ENCODE measurements around the gene FGFR3.

Gene FGFR3

DNA sequence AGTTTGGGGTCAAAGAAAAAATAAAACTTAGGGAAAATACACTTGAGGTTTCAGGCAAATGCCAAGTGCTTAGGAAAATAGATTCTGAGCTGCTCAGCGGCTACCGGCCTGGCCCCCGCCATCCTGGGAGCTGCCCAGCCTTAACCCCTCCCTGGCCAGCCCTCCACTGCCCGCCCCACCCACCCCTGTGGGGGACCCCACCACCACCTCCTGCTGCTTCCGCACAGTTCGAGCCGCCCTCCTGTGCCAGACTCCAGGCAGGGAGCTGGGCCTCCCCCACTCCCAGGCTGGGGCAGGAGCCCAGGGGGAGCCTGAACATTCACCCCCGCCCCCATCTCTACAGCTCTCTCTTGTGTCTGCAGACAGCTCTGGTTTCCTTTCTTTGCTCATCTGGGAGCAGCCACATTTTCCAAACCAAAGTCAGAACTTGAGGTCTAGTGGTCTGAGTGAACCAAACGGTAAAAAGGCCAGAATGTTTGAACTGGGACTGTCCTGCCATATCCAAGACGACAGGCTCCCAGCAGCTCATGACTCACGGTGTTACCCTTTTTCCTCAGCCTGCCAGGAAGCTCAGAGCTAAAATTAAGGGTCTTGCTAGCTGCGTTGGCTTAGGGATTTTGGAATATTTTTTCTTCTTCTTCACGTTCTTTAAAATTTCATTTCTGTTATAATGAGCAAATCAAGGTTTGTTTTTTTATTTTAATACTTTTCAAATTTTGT is 4.7 kb upstream of the FGFR3 start:
- no peak for DNase-seq

DNA sequence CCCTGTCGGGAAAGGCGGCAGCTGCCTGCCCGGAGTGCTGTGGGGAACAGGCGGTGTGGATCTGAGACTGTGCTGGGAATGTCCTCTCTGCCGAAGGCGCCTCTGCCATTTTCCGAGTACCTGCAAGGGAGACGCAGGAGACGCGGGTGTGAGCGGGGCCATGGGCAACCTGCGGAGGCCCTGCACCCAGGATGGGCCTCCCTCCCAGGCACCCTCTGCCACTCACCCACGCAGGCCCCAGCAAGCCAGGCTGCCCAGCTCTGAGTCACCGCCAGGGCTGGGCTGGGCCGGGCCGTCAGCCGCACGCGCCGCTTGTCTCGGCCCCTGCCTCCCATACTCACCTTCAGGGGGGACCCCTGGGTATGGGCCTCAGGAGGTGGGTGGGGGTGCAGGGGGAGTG is 3.5 kb upstream of the FGFR3 start:
- DNase-seq = no peak

- DNase-seq = no peak
Observed at GRCh38 chr4:1790005-1790404, 3.1 kb upstream of the FGFR3 start.

DNA sequence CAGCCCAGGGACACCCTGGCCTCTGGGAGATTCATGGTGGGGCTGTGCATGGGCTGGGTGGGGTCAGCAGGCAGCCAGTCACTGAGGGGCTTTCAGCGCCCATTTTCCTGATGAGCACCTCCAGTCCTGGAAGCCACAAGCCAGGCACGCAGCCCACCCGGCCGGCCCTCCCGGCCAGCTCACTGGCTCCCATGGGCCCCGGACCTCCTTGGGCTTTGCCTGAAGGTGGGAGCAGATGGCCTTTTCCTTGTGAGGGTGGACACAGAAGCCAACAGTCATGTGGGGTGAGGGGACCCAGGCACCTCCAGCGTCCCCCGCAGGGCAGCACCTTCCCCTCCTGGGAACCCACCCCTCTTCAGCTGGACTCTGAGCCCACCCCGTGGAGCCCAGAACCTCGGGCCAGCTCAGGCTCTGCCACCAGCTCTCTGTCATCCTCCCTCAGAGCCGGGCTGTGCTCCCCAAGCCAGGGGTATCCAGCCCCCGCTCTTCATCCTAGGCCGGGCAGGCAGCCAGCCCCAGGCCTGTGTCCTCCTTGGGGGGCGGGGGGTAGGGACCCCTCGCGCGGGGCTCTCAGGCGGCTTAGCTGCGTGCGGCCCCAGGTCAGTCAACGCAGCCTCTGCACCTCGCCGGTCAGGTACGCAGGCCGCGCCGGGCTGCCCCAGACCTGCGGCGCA is 798 bp upstream of the FGFR3 start:
- no peak for DNase-seq

DNA sequence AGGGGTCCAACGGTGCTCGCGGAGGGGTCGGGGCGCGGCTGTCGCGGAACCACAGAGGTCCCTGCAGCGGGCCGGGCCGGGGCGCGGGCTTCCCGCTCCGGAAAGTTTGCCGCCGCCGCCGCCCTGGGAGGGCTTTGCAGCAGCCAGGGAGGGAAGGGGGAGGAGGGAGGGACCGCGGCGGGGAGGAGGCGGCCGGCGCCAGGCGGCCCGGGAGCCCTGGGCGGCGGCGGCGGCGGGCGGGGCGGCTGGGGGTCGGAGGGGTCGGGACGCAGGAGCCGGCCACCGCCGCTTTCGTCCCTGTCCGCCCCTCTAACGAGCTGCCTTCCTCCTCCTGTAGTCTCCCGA is 375 bp downstream of the FGFR3 start:
- DNase-seq = no peak

DNA sequence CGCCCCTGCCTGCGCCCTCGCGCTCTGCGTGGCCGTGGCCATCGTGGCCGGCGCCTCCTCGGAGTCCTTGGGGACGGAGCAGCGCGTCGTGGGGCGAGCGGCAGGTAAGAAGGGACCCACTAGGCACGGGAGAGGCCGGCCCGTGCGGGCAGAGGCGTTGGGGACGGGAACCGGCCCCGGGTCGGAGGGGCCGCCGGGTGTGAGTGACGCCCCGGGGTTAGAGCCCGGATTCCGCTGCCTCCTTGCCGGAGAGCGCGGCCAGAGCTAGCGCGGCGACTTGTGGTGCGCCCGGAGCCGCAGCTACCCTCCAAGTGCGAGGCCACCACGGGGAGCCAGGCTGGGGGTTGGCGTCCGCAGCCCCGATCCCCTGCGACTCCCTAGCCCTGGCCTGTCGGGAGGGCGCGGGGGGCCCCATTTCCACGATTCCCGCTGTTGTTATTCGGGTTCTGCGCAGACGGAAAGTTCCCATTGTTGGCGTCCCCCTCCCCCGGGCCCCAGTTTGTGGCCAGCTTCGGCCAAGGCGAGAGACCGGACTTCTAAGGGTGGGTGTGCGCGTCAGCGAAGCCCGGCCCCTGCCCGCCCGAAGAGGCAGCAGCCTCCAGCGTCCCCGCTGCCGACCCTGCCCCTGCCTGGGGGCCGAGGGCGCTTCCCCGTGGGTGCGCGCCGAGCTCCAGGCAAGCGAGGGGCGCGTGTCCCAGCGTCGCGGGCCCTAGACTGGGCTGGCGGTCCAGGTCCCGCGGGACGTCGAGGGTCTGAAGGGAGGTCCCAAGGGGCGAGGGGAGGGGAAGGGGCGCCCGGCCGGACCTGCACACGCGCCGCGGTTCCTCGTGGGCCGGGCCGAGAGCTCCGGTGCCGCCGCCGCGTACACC is 1.1 kb downstream of the FGFR3 start:
- no peak for DNase-seq

DNA sequence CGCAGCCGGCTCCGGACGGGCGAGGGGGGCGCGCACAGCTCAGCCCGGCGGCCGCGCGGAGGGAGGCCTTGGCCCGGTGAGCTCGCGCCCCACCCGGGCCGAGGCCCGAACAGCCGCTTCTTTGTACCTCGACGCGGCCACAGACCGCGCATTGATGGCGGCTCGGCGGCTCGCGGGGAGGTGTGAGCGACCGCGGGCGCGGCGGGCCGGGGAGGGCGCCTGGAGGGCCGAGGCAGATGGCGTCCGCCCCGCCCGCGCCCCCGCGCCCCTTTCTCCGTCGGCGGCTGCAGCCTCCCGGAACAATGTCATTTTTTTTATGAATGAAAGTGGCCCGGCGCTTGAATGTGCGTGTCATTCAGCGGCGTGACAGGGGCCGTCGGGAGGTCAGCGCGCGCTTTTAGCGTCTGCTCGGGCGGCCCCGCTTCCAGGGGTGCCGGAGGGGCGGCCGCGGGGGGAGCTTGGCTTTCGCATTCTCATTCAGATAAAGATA is 1.8 kb downstream of the FGFR3 start:
- DNase-seq = no peak

DNA sequence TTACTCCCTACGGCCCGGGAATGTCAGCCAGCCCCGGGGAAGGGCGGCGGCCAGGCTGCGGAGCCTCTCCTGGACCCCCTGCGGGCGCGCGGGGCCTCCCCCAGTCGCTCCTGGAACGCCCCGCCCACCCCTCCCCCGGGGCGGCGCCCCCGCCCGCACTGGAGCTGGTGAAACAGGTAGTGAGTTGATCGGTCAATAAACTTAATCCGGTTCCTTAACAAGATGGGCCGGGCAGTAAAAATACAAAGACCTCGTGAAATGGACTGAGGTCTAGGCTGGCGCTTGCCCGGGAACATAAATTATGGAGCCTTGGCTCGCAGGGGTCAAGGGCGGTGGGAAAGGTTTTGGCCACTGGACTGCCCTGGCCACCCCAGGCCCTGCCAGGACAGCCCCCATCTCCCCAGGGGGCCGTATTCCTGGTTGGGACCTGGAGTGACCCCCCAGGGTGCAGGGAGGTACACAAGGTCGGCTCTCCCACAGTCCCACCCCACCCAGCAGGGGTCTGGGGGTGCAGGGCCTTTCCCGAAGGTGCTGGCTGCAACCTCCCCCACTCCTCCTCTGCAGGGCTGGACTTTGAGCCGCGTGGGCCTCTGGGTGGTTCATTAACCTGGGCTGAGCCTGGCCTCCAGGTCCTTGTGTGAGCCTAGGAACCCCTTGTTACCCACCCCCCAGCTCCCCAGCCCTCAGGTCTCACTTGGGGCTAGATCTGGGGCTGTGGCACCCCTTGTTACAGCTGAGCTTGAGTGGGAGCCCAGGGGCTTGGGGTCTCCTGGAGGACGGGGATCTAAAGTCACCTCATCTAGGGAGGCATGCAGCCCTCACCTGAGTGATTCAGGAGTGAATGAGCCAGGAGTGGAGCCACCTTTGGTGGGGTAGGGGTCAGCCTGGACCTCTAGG is 2.5 kb downstream of the FGFR3 start:
- no peak for DNase-seq

- DNase-seq = no peak
Observed at GRCh38 chr4:1796486-1797204, 3.6 kb downstream of the FGFR3 start.

DNA sequence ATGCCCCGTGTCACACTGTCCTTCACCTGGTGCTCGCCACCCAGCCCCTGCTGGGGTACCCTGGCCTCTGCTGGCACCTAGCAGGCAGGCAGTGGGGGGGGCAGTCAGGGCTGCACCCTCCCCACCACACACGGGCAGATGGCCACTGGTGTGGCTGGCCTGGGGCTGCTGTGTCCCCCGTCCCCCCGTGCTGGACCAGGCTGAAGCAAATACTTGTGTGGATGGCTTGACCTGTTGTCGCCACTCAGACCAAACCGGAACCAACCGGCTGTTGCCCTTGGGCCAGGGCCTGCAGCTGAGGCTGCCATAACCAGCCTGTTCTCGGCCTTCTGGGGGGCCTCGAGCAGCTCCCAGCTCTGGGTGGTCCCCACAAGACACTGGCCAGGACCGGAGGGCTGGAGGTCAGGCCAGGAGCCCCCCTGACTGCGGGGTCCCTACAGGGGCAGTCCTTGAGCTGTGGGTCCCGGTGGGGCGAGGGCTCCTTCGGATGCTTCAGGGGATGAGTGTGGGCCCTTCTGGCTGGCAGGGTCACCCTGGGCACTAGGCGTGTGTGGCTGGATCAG is 4.3 kb downstream of the FGFR3 start:
- DNase-seq = no peak

GRCh38 chr4:1797861-1798579 is 4.9 kb downstream of the FGFR3 start:
- no peak for DNase-seq

DNA sequence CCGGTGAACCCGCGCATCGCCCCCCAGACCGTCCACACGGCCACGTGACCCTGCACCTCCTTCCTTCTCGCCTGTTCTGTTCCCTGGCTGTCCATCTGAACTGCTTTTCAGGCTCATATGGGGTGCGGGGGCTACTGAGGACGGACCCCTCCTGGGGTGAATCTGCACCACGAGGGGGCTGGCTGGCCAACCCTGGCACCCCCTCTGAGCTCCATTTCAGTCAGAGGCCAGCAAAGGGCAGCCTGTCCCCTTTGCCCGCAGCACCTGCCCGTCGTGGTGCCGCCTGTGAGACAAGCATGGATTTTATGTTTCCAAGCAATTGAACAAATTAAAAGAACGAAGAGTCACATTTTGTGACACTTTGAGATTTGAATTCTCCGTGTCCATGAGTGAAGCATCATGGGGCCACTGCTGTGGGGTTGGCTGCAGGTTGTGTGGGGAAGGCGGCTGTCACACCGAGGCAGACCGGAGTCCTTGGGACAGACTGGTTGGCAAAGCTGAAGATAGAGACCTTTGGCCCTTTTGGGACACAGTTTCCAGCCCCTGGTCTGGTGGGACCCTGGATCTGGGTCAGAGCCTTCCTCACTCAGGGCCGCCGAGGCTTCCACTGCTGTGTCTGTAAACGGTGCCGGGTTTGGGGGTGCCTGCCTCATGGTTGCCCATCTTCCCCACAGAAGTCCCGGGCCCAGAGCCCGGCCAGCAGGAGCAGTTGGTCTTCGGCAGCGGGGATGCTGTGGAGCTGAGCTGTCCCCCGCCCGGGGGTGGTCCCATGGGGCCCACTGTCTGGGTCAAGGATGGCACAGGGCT is 5.7 kb downstream of the FGFR3 start:
- DNase-seq = no peak

DNA sequence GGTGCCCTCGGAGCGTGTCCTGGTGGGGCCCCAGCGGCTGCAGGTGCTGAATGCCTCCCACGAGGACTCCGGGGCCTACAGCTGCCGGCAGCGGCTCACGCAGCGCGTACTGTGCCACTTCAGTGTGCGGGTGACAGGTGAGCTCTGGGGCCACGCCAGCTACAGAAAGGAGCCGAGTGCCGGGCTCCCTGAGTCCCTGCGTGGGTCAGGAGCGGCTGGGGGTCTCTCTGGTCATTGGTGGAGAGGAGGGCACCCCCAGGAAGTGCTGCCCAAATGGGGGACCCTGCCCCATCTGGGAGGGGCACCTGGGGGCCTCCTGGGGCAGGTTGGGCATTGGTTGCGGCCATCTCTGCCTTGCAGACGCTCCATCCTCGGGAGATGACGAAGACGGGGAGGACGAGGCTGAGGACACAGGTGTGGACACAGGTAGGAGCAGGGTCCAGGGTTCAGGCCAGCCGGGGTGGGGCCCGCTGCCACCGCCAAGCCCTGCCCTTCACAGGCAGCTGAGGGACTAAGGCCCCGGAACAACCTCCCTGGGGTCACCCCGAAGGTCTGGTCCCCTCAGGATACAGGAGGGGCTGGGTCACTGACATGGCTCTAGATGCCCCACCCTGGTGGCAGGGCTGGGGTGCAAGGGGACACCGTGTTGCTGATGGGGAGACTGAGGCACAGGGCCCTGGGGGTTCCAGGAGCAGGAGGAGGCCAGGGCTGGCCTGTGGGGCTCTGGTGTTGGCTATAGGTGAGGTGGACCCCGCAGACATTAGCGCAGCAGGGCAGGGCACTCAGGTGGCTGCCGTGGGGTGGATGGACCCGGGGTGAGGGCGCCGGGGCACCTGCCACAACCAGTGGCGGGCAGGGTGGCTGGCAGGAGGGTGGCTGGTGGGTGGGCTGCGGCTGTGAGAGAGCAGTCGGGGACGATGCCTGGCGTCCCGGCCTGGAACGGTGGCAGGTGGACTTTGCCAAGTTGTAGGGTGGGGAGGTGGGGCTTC is 6.6 kb downstream of the FGFR3 start:
- no peak for DNase-seq

DNA sequence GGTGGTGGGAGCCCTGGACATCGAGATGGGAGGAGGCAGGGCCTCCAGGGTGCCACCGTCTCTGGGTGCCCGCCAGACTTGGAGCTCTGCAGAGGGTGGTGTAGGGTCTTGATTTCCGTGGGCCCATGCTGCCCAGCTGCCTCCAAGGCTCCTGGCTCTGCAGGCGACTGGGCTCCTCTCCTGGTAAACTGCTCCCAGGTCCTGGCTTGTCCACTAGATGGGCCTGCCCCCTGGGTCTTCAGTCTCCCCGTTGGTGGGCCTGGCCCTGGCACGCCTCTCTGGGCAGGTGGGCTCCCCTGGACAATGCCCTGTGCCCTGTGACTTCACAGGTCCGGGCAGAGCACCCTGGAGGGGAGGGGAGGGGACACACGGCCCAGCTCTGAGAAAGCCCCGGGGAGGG is 7.7 kb downstream of the FGFR3 start:
- DNase-seq = no peak

GRCh38 chr4:1801286-1801958 is 8.3 kb downstream of the FGFR3 start:
- no peak for DNase-seq

DNA sequence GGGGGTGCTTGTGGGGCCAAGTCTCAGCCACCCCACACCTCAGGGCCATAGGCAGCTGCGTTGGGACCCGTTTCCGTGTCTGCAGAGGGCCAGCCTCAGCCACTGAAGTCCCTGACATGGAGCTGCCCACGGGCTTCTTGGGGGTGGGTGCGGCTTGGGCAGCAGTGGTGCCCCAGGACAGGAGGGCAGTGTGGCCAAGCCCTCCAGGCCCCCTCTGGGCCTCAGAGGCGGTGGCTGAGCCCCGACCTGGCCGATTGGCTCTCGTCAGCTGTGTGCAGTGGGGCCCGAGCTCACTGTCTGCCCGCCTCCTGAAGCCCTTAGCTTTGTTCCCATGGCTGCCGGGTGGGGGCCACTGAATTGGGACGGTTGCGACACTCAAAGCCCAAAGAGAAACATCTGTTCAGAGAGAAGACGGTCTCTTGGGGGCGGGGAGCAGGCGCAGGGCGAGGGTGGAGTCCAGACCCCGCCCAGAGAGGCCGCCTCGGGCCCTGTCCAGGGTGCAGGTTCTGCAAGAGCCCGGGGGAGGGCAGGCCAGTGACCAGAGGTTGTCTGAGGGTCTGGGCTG is 9.1 kb downstream of the FGFR3 start:
- no peak for DNase-seq

DNA sequence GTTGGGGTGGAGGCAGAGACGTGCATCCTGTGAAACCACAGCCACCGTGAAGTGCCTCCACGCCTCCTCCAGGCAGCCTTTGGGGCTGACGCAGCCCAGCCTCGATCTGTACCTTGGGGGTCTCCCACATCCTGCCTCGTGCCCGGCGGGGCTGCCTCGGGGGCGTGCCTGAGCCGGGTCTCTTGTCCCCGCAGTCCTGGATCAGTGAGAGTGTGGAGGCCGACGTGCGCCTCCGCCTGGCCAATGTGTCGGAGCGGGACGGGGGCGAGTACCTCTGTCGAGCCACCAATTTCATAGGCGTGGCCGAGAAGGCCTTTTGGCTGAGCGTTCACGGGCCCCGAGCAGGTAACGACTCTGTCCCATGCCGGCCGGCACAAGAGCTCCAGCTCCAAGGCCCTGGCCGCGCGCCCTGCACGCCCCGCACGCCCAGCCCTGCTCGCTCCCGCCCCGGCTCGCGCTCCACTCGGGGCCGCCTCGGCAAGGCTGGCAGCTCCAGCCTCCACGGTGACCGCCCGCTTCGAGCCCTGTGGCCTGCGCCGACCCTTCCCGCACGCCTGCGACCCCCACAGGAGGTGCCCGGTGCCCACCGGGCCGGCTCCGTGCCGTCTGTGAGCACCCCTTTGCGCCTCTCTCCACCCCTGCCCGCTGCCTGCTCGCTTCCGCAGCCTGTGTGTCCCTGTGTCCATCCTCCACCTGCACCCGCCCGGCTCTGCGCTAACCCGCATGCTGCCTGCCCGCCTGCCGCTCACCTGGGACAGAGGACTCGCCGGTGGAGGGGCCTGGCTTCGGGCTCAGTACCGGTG is 9.8 kb downstream of the FGFR3 start:
- no peak for DNase-seq
